HepG2 (cell line): ENCODE measurements around the gene SLC25A10. TPM values are rescaled to one million over a fixed set of nuclear protein-coding genes. Genes with fewer than 3 reads are reported as not detected.
A peak's percentile ranks its signal among the peaks of the same experiment; 100 is the strongest.

ENCODE experiments used
- AGO2 ChIP-seq: fragments of 200-400 bp; formaldehyde crosslinking; optimal IDR thresholded peaks from 2 replicates; pipeline ENCODE3; 2017; ENCODE audit warnings: mild to moderate bottlenecking, low read depth, low read length, moderate library complexity
- ATF1 ChIP-seq: IDR thresholded peaks from 2 replicates; pipeline ENCODE4 v1.6.1; 2016; ENCODE audit warnings: mild to moderate bottlenecking, control low read depth
- CBFB ChIP-seq: sonication (generic); formaldehyde crosslinking; IDR thresholded peaks from 2 replicates; pipeline ENCODE4 v1.4.0; 2020; ENCODE audit warnings: missing genetic modification reagents
- FOXJ3 ChIP-seq: sonication (generic); formaldehyde crosslinking; IDR thresholded peaks from 2 replicates; pipeline ENCODE4 v1.4.0; 2020; ENCODE audit warnings: missing genetic modification reagents, mild to moderate bottlenecking, borderline replicate concordance
- HOXD1 ChIP-seq: sonication (generic); formaldehyde crosslinking; IDR thresholded peaks from 2 replicates; pipeline ENCODE4 v1.5.0; 2020; ENCODE audit warnings: missing genetic modification reagents
- IRF2 ChIP-seq: IDR thresholded peaks from 2 replicates; pipeline ENCODE4 v1.6.1; 2018; ENCODE audit warnings: missing genetic modification reagents, missing compliant biosample characterization
- JARID2 ChIP-seq: sonication (generic); formaldehyde crosslinking; IDR thresholded peaks from 2 replicates; pipeline ENCODE4 v1.8.1; 2023; ENCODE audit warnings: missing genetic modification reagents, inconsistent platforms; ENCODE audit not compliant: insufficient replicate concordance
- KDM5A ChIP-seq: fragments of 200-600 bp; sonication (generic); IDR thresholded peaks from 2 replicates; pipeline ENCODE4 v1.7.0; 2018; ENCODE audit warnings: antibody characterized with exemption, mild to moderate bottlenecking, low read length, borderline replicate concordance
- NFYB ChIP-seq: sonication (generic); formaldehyde crosslinking; IDR thresholded peaks from 2 replicates; pipeline ENCODE4 v1.4.0; 2020; ENCODE audit warnings: missing genetic modification reagents
- RXRA ChIP-seq: sonication (generic); formaldehyde crosslinking; IDR thresholded peaks from 2 replicates; pipeline ENCODE4 v1.5.1; 2020; ENCODE audit warnings: missing genetic modification reagents
- SOX13 ChIP-seq, 3 experiments: fragments of 450-650 bp in 1 of 3; sonication (generic) in 1 of 3; formaldehyde crosslinking in 1 of 3; IDR thresholded peaks in 2 of 3; conservative IDR thresholded peaks in 1 of 3; 2 replicates each; pipeline versions ENCODE4 v1.5.0 to v1.6.1; 2016 to 2020; ENCODE audit warnings: antibody characterized with exemption in 1 of 3, mild to moderate bottlenecking in 1 of 3, missing compliant biosample characterization in 1 of 3, missing genetic modification reagents in 1 of 3, moderate library complexity in 1 of 3
- SP2 ChIP-seq: sonication (generic); formaldehyde crosslinking; IDR thresholded peaks from 2 replicates; pipeline ENCODE4 v1.5.1; 2020; ENCODE audit warnings: mild to moderate bottlenecking, missing genetic modification reagents
- ZBTB7A ChIP-seq: sonication (generic); formaldehyde crosslinking; IDR thresholded peaks from 2 replicates; pipeline ENCODE4 v1.8.0; 2022; ENCODE audit warnings: mild to moderate bottlenecking, missing genetic modification reagents
- ZBTB7B ChIP-seq: sonication (generic); formaldehyde crosslinking; IDR thresholded peaks from 2 replicates; pipeline ENCODE4 v1.4.0; 2020; ENCODE audit warnings: missing genetic modification reagents
- ZIK1 ChIP-seq: sonication (generic); formaldehyde crosslinking; IDR thresholded peaks from 2 replicates; pipeline ENCODE4 v1.5.0; 2020; ENCODE audit warnings: mild to moderate bottlenecking, low read depth, missing genetic modification reagents, borderline replicate concordance
- ZNF263 ChIP-seq: sonication (generic); formaldehyde crosslinking; IDR thresholded peaks from 2 replicates; pipeline ENCODE4 v1.4.0; 2020; ENCODE audit warnings: missing genetic modification reagents
- ZNF383 ChIP-seq: sonication (generic); formaldehyde crosslinking; IDR thresholded peaks from 2 replicates; pipeline ENCODE4 v1.4.0; 2020; ENCODE audit warnings: missing genetic modification reagents, mild to moderate bottlenecking, borderline replicate concordance
- ZNF543 ChIP-seq: sonication (generic); formaldehyde crosslinking; IDR thresholded peaks from 2 replicates; pipeline ENCODE4 v1.4.0; 2020; ENCODE audit warnings: mild to moderate bottlenecking, missing genetic modification reagents
- ZNF674 ChIP-seq: sonication (generic); formaldehyde crosslinking; IDR thresholded peaks from 2 replicates; pipeline ENCODE4 v1.5.0; 2020; ENCODE audit warnings: low read depth, mild to moderate bottlenecking, missing genetic modification reagents
- ZNF75D ChIP-seq: sonication (generic); formaldehyde crosslinking; IDR thresholded peaks from 2 replicates; pipeline ENCODE4 v1.8.1; 2023; ENCODE audit warnings: missing genetic modification reagents, mild to moderate bottlenecking, borderline replicate concordance
- ZSCAN25 ChIP-seq: sonication (generic); formaldehyde crosslinking; IDR thresholded peaks from 2 replicates; pipeline ENCODE4 v1.8.0; 2022; ENCODE audit warnings: mild to moderate bottlenecking, missing genetic modification reagents
- polyA plus RNA-seq, 8 experiments: library from polyadenylated mRNA; depleted of rRNA in 3 of 8; stranded (reverse) in 7 of 8; unstranded in 1 of 8; fragments of >200 nt; fragmentation: Illumina TruSeq in 4 of 8; extraction: Trizol in 4 of 8; gene quantifications; 2 replicates each; pipeline versions ENCODE4 v1.2.1 to v1.2.3, GENCODE V29; 2011 to 2016; ENCODE audit warnings: low read depth in 4 of 8, missing spikeins in 1 of 8, mixed read lengths in 1 of 8; ENCODE audit not compliant: insufficient read depth in 1 of 8
- total RNA-seq, 5 experiments: library from RNA; depleted of rRNA; stranded (reverse); fragments of >200 nt; fragmentation: Illumina TruSeq; extraction: Trizol; gene quantifications; 2 replicates each; pipeline ENCODE4 v1.2.3, GENCODE V29; 2016; ENCODE audit warnings: low read depth in 1 of 5
- TF ChIP-seq, protein P1 (sequence below), 2 experiments: sonication (generic) in 1 of 2; formaldehyde crosslinking in 1 of 2; IDR thresholded peaks; 2 replicates each; pipeline versions ENCODE4 v1.4.0 to v1.6.1; 2016 to 2020; ENCODE audit warnings: borderline replicate concordance in 1 of 2, low read depth in 1 of 2, mild to moderate bottlenecking in 1 of 2, missing genetic modification reagents in 1 of 2
- TF ChIP-seq, protein P2 (sequence below): sonication (generic); formaldehyde crosslinking; conservative IDR thresholded peaks from 2 replicates; pipeline ENCODE4 v1.4.0; 2020; ENCODE audit warnings: missing genetic modification reagents

The SLC25A10 gene
- total and polyA plus RNA-seq, 2 of the 13 experiments (the other 11 are each of a cell fraction or from before 2014, with no cell fraction given) = 46.5 to 140 TPM

DNA sequence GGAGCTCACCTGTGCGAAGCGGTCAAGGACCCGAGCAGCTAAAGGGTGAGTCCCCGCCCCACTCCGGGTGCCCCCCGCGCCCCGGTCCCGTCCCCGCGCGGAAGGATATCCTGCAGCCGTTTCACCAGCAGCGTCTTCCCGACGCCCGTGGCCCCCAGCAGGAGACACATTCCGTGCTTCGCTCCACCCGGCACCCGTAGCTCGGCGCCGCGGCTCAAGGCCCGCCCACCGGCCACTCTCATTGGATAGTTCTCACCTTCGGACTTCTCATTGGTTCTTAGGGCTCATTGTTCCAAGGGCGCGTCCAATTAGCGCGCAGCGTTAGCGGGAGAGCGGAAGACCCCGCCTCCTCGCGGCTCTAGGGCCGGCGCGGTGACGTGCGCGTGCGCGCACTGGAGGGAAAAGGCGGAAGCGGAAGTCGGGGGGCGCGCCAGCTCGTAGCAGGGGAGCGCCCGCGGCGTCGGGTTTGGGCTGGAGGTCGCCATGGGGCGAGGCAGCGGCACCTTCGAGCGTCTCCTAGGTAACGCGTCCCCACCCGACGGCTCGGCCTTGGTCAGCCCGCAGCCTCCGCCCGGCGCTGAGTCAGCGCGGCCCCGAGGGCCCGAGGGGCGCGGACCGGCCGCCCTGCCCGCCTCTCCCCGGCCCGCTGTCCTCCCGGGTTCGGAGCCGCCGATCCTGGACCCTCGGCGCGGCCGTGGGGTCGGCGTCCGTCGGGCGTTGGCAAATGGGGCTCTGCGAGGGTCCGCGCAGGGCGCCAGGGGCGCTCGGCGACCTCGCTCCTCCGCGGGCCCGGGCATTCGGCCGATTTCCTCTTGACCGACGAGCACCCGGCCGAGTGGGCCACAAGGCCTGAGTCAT lies 28.3 kb upstream of the SLC25A10 start, which contains the start of the genes ARL16 and HGS (continued):
- TF ChIP-seq, protein P1, sequence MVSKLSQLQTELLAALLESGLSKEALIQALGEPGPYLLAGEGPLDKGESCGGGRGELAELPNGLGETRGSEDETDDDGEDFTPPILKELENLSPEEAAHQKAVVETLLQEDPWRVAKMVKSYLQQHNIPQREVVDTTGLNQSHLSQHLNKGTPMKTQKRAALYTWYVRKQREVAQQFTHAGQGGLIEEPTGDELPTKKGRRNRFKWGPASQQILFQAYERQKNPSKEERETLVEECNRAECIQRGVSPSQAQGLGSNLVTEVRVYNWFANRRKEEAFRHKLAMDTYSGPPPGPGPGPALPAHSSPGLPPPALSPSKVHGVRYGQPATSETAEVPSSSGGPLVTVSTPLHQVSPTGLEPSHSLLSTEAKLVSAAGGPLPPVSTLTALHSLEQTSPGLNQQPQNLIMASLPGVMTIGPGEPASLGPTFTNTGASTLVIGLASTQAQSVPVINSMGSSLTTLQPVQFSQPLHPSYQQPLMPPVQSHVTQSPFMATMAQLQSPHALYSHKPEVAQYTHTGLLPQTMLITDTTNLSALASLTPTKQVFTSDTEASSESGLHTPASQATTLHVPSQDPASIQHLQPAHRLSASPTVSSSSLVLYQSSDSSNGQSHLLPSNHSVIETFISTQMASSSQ (IDR thresholded peaks at IDR 0.05; ENCODE audit: low read depth) = no peak
- TF ChIP-seq, protein P1 (CRISPR knock-in tag; IDR thresholded peaks at IDR 0.05; ENCODE audit: borderline replicate concordance) = peak; percentile 75; the same call in 1 of the 2 replicates
- peak; percentile 92 for TF ChIP-seq KDM5A
- TF ChIP-seq ZSCAN25 = peak; percentile 69; the same call in 1 of the 2 replicates
- no peak for TF ChIP-seq SOX13 (IDR thresholded peaks at IDR 0.05)
- TF ChIP-seq SOX13 (CRISPR knock-in tag; conservative IDR thresholded peaks at IDR 0.05 in 1 of 2, IDR thresholded peaks at IDR 0.05 in 1 of 2) = peak in 1 of 2 experiments; percentile 37; a peak in 2 of 4 replicates
- peak; percentile 58; the same call in 1 of the 2 replicates for TF ChIP-seq ZIK1 (CRISPR knock-in tag)
- peak; percentile 62; the same call in 1 of the 2 replicates for TF ChIP-seq RXRA (CRISPR knock-in tag)
- TF ChIP-seq NFYB = peak; percentile 99
- TF ChIP-seq IRF2 = peak; percentile 43; the same call in 1 of the 2 replicates
- peak; percentile 78; the same call in 1 of the 2 replicates for TF ChIP-seq ZBTB7B
- peak; percentile 59 for TF ChIP-seq AGO2
- TF ChIP-seq ZNF543 = peak; percentile 33; the same call in 1 of the 2 replicates
- TF ChIP-seq CBFB (CRISPR knock-in tag) = peak; percentile 85
- TF ChIP-seq ZNF383 (CRISPR knock-in tag) = peak; percentile 88; the same call in 1 of the 2 replicates
- TF ChIP-seq, protein P2, sequence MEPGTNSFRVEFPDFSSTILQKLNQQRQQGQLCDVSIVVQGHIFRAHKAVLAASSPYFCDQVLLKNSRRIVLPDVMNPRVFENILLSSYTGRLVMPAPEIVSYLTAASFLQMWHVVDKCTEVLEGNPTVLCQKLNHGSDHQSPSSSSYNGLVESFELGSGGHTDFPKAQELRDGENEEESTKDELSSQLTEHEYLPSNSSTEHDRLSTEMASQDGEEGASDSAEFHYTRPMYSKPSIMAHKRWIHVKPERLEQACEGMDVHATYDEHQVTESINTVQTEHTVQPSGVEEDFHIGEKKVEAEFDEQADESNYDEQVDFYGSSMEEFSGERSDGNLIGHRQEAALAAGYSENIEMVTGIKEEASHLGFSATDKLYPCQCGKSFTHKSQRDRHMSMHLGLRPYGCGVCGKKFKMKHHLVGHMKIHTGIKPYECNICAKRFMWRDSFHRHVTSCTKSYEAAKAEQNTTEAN = peak; percentile 57; the same call in 1 of the 2 replicates
- TF ChIP-seq ZBTB7A (CRISPR knock-in tag) = no peak
- peak; percentile 99 for TF ChIP-seq SP2 (CRISPR knock-in tag)
- peak; percentile 78; the same call in 1 of the 2 replicates for TF ChIP-seq ATF1
- peak; percentile 53; the same call in 1 of the 2 replicates for TF ChIP-seq FOXJ3 (CRISPR knock-in tag)
- TF ChIP-seq ZNF75D (CRISPR knock-in tag) = no peak
- TF ChIP-seq JARID2 (CRISPR knock-in tag) = peak; percentile 62
- TF ChIP-seq HOXD1 (CRISPR knock-in tag) = peak; percentile 60; the same call in 1 of the 2 replicates
- TF ChIP-seq ZNF674 (CRISPR knock-in tag) = peak; percentile 87; the same call in 1 of the 2 replicates
- TF ChIP-seq ZNF263 = peak; percentile 51
